ENCODE data around the gene PLA2G2D. TPM values are rescaled to one million over a fixed set of nuclear protein-coding genes. Genes with fewer than 3 reads are reported as not detected.

The PLA2G2D gene
- total and polyA plus RNA-seq, 2 of the 13 experiments (the other 11 are each of a cell fraction or from before 2014, with no cell fraction given) = not detected

DNA sequence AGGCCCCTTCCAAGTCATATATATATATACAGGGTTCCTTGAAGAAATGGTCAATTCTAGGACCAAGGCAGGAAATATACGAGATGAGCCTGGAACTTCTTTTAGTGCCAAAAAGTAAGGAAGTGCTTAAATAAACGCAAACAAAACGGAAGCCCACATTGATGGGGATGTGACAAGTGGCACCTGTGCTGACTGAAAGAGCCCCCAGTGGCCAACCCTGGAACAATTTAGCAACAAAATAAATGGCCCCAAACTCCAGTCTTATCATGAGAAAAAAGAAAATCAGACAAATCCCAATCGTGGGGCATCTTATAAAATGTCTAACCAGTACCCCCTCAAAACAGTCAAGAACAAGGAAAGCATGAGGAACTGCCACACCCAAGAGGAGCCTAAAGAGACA lies 31.7 kb downstream of the PLA2G2D start:
- Histone ChIP-seq H3K9ac (ENCODE audit: insufficient read depth, low read depth, low read length) (no peak overlapping the region), H3K4me2 (ENCODE audit: low read depth, low read length) (no peak overlapping the region), H4K20me1 (ENCODE audit: insufficient read depth, low read length) (no peaks in the 10 kb centered on the region), H3K27ac (ENCODE audit: extremely low read length, insufficient read depth, low read length) (no peak overlapping the region), H3K4me1 (ENCODE audit: insufficient read depth, low read length) (peaks cover 15% of the 10 kb centered on the region), H2AFZ (ENCODE audit: low read length) (no peak overlapping the region), H3K27me3 (ENCODE audit: control insufficient read depth in 1 of 2, insufficient read depth in 2 of 2, low read length in 2 of 2) (peaks cover 0 to 32% of the 10 kb centered on the region in 2 experiments; a peak in 3 of 5 replicates), H3K36me3 (replicated peaks in 1 of 2; ENCODE audit: control insufficient read depth in 1 of 2, insufficient read depth in 2 of 2, low read length in 2 of 2) (no peaks in the 10 kb centered on the region), H3K79me2 (ENCODE audit: insufficient read depth, low read length) (no peaks in the 10 kb centered on the region), H3K9me3 (ENCODE audit: low read length) (peaks cover 6% of the 10 kb centered on the region; the same call in 1 of the 2 replicates), H3K4me3 (replicated peaks in 1 of 3; ENCODE audit: insufficient read depth in 1 of 3, low read depth in 2 of 3, low read length in 3 of 3) (no peak overlapping the region)
- POLR2A ChIA-PET = no interaction called here
- BruUV-seq (replicated peaks) = no TSS peak
- ATAC-seq (no peak), FAIRE-seq (no peak), DNase-seq (ENCODE audit: low spot score) (no peak)
- CTCF ChIA-PET (ENCODE audit: low intra/inter-chr PET ratio, low total read pairs) = no interaction called here
- in situ Hi-C loops (cut with HindIII; ENCODE audit: extremely low pct_ligation_motif_present, low pct_unique_long_range_greater_than_20kb) (no loop called here), intact Hi-C loops (cut with micrococcal nuclease; ENCODE audit: unreplicated experiment) (no loop called here)
- TF ChIP-seq MTF2 (CRISPR knock-in tag; IDR thresholded peaks at IDR 0.05; ENCODE audit: borderline replicate concordance) (no peak), ETV5 (CRISPR knock-in tag; IDR thresholded peaks at IDR 0.05; ENCODE audit: borderline replicate concordance) (no peak), ZNF660 (CRISPR knock-in tag; IDR thresholded peaks at IDR 0.05; ENCODE audit: borderline replicate concordance, low read depth) (no peak), STAG1 (CRISPR knock-in tag; IDR thresholded peaks at IDR 0.05) (peak; percentile 7; the same call in 1 of the 2 replicates)
- TF ChIP-seq, protein P1, sequence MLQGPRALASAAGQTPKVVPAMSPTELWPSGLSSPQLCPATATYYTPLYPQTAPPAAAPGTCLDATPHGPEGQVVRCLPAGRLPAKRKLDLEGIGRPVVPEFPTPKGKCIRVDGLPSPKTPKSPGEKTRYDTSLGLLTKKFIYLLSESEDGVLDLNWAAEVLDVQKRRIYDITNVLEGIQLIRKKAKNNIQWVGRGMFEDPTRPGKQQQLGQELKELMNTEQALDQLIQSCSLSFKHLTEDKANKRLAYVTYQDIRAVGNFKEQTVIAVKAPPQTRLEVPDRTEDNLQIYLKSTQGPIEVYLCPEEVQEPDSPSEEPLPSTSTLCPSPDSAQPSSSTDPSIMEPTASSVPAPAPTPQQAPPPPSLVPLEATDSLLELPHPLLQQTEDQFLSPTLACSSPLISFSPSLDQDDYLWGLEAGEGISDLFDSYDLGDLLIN (CRISPR knock-in tag; IDR thresholded peaks at IDR 0.05; ENCODE audit: borderline replicate concordance) = no peak
- TF ChIP-seq, protein P2, sequence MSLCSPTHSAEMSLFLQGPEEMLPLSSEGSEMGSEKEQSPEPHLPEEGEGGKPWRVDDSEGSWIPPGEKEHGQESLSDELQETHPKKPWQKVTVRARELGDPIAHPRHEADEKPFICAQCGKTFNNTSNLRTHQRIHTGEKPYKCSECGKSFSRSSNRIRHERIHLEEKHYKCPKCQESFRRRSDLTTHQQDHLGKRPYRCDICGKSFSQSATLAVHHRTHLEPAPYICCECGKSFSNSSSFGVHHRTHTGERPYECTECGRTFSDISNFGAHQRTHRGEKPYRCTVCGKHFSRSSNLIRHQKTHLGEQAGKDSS (CRISPR knock-in tag; IDR thresholded peaks at IDR 0.05; ENCODE audit: borderline replicate concordance, low read depth) = no peak
- 18% methylated on average over 4 of the region's 4 CpGs for WGBS (ENCODE audit: low lambda C conversion rate)

DNA sequence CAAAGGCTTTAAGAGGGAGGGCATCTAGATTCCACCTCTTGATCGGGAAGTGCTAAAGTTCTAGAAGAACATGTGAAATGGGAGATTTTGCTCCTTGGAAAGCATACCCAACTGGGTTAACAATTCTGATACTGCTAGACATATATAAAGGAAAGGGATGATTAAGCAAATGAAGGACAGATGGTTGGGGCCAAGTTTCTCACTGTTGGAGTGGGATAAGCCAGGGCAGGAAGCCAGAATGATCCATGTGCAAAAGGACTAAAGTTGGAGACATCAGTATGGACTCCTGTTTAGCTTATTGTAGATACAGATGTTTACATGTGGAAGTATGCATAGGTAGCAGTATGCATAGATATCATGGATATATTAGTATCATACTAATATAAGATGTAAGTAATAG lies 32.5 kb downstream of the PLA2G2D start:
- H3K79me2 ChIP-seq (ENCODE audit: insufficient read depth, low read length) = no peaks in the 10 kb centered on the region
- H2AFZ ChIP-seq (ENCODE audit: low read length) = no peak overlapping the region
- peaks cover 0 to 27% of the 10 kb centered on the region in 2 experiments; a peak in 3 of 5 replicates for H3K27me3 ChIP-seq (ENCODE audit: control insufficient read depth in 1 of 2, insufficient read depth in 2 of 2, low read length in 2 of 2)
- ChIA-PET POLR2A (no interaction called here), CTCF (ENCODE audit: low intra/inter-chr PET ratio, low total read pairs) (no interaction called here)
- WGBS (ENCODE audit: low lambda C conversion rate) = 92% methylated on average over 1 of the region's 1 CpG
- peaks cover 6% of the 10 kb centered on the region; the same call in 1 of the 2 replicates for H3K9me3 ChIP-seq (ENCODE audit: low read length)
- TF ChIP-seq ZFP36 (IDR thresholded peaks at IDR 0.05; ENCODE audit: borderline replicate concordance, low read depth, low read length, partially characterized antibody) = no peak
- TF ChIP-seq ZNF546 (CRISPR knock-in tag; conservative IDR thresholded peaks at IDR 0.05) = no peak
- TF ChIP-seq, protein P3, sequence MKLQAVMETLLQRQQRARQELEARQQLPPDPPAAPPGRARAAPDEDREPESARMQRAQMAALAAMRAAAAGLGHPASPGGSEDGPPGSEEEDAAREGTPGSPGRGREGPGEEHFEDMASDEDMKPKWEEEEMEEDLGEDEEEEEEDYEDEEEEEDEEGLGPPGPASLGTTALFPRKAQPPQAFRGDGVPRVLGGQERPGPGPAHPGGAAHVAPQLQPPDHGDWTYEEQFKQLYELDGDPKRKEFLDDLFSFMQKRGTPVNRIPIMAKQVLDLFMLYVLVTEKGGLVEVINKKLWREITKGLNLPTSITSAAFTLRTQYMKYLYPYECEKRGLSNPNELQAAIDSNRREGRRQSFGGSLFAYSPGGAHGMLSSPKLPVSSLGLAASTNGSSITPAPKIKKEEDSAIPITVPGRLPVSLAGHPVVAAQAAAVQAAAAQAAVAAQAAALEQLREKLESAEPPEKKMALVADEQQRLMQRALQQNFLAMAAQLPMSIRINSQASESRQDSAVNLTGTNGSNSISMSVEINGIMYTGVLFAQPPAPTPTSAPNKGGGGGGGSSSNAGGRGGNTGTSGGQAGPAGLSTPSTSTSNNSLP (IDR thresholded peaks at IDR 0.05; ENCODE audit: low read depth, low read length) = no peak
- no peak for TF ChIP-seq ZNF83 (CRISPR knock-in tag; IDR thresholded peaks at IDR 0.05; ENCODE audit: borderline replicate concordance)
- TF ChIP-seq RORA (CRISPR knock-in tag; IDR thresholded peaks at IDR 0.05) = no peak
- peaks cover 17% of the 10 kb centered on the region for H3K4me1 ChIP-seq (ENCODE audit: insufficient read depth, low read length)
- ATAC-seq (no peak), DNase-seq (ENCODE audit: low spot score) (no peak), FAIRE-seq (no peak)
- no peaks in the 10 kb centered on the region for H3K36me3 ChIP-seq (replicated peaks in 1 of 2; ENCODE audit: control insufficient read depth in 1 of 2, insufficient read depth in 2 of 2, low read length in 2 of 2)
- H3K4me2 ChIP-seq (ENCODE audit: low read depth, low read length) = no peak overlapping the region
- BruUV-seq (replicated peaks) = no TSS peak
- in situ Hi-C loops (cut with HindIII; ENCODE audit: extremely low pct_ligation_motif_present, low pct_unique_long_range_greater_than_20kb) (no loop called here), intact Hi-C loops (cut with micrococcal nuclease; ENCODE audit: unreplicated experiment) (no loop called here)
- no peaks in the 10 kb centered on the region for H4K20me1 ChIP-seq (ENCODE audit: insufficient read depth, low read length)
- H3K27ac ChIP-seq (ENCODE audit: extremely low read length, insufficient read depth, low read length) = no peak overlapping the region
- no peak overlapping the region for H3K9ac ChIP-seq (ENCODE audit: insufficient read depth, low read depth, low read length)
- H3K4me3 ChIP-seq (replicated peaks in 1 of 3; ENCODE audit: insufficient read depth in 1 of 3, low read depth in 2 of 3, low read length in 3 of 3) = no peak overlapping the region
